Stimulated activated CD4-positive, alpha-beta T cell treated with anti-CD3 and anti-CD28 coated beads, Interleukin-15, amount 100 ng/mL, for 24 hours (primary cell): ENCODE results near the gene ACTR1A.
"Not testable (repeated sequence)": the region's sequence is repeated elsewhere in the genome, so short reads cannot be mapped to it uniquely, and the experiment has no call there.

Experiments
- DNase-seq: peaks from one replicate; pipeline ENCODE4 v3.0.0-alpha.2; 2020

ACTR1A gene

DNA sequence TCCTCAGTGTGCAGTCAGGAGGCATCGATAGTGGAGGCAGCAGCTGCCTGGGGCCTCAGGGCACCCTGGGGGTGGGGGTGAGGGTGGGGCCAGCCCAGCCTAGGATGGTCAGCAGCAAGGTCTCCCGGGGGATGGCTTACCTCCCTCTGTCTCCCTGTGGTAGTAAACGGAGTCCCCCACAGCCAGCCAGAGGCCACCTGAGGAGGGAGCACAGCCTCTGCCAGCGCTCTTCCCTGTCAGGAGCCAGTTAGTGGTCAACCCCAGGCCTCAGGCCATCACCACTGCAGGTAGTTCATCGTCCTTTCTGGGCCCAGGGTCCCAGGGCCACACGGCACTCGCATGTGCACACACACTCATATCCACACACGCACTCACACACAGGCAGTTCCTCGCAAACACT, 22.1 kb downstream of the ACTR1A start:
- no peak for DNase-seq

DNA sequence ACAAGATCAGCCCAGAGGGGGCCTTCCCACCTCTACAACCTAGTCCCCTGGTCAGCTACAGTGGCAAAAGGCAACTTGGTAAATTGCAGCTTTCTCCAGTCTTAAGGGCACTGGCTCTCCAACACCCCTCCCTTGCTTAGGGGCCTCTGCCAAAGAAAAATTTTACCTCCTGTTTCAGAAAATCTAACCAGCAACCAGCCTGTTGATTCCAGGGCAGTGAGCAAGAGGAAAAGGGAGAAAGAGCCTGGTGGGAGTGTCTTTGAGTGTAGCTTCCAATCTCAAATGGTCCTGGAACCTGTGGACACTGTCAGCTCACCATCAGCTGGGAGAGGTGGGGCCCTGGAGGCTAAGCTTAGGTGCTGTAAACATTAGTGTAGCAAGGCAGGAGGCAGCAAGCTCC, 22.9 kb downstream of the ACTR1A start:
- DNase-seq, result no peak

DNA sequence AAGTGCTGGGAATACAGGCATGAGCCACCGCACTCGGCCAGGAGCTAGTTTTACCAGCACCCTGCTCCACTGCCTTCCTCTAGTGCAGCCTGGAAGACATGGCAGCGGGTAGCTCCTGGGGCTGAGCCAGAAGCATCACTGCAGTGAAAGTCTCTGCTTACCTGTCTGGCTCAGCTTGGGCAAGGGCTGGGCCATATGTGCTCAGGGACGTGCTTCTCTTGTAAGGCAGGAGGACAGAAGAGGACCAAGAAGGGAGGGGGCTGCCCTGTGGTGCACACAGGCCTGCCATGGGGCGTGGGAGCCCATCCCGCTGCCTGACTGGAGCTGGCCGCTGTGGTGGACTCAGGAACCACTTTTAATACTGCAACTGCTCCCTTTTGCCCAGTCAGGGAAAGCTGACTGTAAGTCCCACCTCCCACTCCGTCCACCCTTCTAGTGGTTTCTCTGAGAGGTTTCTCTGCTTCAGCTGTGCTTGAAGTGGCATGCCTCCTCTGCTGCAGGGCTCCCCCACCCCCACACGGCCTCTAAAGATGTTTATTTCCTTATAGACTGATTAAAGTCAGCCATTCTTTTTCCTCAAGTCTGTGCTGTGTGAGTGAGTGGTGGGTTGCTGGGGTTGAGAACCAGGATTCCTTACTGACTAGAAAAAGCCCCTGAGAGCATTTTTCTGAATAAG, 25.9 kb downstream of the ACTR1A start:
- DNase-seq, result no peak

DNA sequence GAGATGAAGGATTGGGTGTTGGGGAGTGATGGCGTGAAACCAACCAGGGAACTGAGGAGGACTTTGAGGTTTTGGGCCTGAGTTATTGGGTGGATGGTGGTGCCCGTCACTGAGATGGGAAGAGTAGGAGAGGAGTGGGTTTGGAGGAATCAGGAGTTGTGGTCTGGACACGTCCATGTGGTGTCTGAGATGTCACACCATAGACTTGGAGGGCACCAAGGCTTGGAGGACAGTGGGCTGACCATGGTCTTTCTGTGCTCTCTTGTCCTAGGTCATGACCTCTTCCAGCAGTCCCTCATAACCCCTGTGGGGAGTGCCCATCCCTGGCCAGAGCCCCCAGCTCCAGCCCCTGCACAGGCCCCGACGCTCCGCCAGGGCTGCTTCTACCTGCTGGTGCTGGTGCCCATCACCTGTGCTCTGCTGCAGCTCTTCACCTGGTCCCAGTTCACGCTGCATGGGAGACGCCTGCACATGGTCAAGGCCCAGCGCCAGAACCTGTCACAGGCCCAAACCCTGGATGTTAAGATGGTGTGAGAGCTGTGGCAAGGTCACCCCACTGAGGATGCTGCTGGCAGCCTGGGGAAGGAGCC, 27.0 kb downstream of the ACTR1A start:
- DNase-seq, result no peak

DNA sequence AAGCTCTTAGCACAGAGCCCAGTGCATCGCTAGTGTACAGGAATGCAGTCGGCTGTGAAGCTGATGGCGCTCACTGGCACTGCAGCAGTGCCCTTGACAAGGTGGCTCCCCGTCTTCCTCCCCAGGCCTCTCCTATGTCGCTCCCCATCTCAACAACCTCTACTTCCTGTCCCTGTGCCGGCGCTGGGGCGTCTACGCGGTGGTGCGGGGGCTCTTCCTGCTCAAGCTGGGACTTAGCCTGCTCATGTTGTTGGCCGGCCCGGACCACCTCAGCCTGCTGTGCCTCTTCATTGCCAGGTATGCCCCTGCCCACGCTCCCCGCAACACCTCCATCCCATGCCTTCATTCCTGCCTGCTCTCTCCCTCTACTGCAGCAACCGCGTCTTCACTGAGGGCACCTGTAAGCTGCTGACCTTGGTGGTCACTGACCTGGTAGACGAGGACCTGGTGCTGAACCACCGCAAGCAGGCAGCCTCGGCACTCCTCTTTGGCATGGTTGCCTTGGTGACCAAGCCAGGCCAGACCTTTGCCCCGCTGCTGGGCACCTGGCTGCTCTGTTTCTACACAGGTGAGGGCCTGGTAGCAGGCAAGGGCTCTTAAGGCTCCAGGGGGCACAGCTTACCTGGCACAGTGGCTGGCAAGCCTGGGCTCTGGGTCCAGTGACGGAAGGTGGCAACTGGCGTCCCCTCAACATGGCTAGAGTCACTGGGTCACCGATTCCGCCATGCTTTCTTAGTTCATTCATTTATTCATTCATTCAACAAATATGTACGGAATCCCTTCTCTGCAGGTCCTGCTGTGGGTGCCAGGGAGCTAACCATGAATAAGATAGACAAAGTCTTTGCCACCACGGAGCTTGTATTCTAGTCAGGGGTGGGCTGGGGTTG, 28.8 kb downstream of the ACTR1A start:
- DNase-seq, result peak; percentile 16

DNA sequence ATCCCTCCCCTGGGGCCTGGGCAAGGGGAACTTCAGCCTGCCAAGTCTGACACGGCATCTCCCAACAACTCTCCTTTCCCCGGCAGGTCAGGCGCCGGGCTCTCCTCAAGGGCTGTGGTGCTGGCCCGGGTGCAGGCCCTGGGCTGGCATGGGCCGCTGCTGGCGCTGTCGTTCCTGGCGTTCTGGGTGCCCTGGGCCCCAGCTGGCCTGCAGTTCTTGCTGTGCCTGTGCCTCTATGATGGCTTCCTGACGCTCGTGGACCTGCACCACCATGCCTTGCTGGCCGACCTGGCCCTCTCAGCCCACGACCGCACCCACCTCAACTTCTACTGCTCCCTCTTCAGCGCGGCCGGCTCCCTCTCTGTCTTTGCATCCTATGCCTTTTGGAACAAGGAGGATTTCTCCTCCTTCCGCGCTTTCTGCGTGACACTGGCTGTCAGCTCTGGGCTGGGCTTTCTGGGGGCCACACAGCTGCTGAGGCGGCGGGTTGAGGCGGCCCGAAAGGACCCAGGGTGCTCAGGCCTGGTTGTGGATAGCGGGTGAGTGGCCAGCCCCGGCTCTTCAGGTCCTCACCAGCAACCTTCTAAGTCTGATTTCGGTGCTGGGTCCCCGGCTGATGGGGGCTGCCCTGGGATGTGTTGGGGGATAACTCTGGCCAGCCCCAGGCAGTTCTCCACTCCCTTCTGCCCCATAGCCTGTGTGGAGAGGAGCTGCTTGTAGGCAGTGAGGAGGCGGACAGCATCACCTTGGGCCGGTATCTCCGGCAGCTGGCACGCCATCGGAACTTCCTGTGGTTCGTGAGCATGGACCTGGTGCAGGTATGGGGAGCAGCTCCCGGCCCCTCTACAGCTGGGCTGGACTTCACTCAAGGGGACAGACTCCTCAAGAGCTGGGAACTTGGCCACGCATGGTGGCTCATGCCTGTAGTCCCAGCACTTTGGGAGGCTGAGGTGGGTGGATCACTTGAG, 31.6 kb downstream of the ACTR1A start:
- DNase-seq, result no peak

DNA sequence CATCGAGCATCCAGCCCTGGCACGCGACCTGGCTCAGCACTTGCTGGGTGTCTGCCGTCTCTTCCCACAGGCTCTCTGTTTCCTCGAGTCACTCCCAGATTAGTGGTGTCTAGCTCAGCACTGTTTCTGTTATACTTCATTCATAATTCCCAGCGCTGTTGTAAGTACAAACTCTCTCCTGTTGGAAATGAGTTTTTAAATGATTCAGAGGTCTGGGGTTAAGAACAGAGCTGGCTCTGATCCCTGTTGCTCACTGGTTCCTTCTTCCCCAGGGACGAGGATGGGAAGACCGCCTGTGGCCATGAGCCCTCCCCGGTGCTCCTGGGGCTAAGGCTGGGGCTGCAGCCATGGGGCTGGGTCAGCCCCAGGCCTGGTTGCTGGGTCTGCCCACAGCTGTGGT, 33.8 kb downstream of the ACTR1A start:
- DNase-seq, result no peak

DNA sequence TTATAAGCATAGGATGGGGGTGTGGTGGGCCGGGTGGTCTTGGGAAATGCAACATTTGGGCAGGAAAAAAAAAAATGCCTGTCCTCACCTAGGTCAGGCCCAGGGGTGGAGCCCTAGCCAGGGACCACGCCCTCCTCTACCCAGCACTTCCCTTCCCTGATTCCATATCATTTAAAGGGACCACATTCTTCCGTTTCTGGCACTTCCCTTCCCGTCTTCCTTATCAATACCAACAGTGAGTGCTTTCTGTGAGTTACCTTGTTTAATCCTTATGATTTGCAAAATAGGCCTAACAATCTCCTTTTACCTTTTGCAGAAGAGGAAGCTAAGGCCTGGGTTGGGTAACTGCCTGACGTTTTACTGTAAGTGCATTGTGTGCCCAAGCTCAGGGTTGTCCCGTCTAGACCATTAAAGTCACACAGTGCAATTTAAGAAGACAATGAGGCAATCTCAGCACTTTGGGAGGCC, 34.5 kb downstream of the ACTR1A start:
- no peak for DNase-seq

DNA sequence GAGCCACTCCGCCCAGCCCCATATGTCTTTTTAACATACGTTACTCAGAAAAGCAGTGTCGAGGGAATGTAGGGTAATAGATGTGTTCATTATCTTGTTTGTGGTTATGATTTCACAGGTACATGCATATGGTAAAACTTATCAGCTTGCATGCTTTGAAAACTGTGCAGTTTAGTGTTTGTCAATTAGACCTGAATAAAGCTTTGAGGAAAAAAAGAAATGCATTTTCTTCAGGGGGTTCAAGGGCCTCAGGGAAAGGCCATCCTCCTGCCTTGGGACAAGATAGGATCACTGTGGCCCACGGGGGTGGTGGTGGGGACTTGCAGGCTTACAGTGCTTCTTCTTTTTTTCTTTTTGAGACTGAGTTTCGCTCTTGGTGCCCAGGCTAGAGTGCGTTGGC, 35.2 kb downstream of the ACTR1A start:
- no peak for DNase-seq

DNA sequence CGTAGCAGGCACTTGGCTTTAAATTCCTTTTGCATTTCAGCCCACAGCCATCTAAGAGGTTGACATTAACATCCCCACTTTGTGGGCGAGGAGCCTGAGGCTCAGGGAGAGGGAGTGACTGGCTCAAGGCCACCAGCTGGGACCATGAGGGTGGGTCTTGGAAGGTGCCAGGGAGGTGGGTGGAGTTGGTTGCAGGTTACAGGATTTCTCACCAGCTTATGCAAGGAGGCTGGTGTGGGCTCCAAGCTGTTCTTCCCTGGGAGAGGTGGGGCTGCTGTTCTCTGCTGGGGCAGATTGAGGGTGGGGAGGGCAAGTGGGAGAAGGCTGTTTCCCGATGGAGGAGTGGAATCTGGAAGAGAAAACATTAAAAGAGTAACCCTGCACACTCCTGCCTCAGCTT, 37.0 kb downstream of the ACTR1A start:
- DNase-seq, result no peak

DNA sequence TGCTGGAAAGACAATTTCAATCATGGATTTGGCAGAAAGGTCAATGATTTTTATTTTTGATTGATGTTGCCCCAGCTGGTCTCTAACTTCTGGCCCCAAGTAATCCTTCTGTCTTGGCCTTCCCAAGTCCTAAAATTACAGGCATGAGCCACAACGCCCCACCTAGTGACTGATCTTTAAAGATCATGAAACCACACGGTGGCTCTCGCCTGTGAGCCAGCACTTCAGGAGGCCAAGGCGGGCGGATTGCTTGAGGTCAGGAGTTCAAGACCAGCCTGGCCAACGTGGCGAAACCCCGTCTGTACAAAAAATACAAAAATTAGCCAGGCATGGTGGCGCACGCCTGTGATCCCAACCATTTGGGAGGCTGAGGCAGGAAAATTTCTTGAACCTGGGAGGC, 38.5 kb downstream of the ACTR1A start:
- DNase-seq, result no peak

DNA sequence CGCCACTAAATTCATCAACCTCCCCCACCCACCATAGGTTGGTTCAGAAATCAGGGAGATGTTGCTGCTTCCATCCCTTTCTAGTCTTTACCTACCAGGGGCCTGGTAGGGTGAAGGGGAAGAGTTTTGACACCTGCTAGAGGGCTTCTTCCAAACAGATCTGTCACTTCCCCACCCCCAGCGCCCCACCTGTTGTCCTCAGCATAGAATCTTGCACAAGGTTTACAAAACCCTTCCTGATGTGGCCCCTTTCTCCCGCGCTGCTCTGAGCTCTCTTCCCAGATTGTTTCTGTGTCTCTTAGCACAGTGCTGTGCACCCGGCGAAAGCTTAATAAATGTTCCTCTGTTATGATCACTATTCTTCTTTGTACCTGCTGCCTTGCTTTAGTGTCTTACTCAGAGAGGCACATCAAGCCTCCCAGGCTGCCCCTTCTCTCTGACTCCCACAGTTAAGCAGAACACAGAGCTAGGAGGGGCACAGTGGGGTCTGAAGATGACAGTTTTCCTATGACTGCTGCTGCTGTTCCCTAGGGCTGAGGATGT, 39.9 kb downstream of the ACTR1A start:
- no peak for DNase-seq

DNA sequence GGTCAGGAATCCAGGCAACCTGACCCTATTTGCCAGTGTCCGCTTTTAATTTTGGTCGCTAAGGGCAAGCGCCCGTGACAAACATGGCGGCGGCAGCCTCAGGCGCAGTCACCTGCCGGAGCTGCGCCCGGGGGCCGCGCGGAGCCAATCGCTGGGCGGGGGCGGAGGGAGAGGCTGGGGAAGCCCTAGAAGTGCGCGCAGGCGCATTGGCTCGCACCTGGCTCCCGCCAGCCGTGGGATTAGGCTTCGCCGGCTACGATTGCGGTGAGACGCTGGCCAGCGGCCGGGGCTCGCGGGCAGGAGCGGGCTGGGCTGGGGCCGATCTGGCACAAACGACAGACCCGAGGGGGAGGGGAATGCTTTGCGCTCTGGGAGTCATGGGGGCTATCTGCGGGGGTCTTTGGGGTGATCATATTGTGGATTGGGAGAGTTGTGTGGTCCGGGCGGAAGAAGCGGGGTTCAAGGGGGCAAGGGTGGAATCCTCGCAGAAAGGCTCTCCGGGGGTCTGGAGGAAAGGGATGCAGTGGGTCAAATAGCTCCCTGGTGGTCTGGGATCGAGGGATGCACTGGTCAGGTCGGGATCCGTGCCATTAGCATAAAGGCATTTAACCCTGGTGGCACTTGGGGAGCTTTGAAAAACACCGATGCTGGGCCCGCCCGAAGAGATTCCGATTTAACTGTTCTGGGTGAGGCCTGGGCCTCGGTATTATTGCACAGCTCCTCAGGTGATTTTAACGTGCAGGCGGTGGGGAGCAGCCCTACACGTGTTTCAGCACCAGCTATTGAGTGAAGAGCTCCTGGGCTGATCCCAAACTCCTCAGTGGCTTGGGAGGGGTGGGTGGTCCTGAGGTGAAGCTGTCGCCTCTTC, 41.1 kb downstream of the ACTR1A start:
- peak; percentile 97 for DNase-seq

DNA sequence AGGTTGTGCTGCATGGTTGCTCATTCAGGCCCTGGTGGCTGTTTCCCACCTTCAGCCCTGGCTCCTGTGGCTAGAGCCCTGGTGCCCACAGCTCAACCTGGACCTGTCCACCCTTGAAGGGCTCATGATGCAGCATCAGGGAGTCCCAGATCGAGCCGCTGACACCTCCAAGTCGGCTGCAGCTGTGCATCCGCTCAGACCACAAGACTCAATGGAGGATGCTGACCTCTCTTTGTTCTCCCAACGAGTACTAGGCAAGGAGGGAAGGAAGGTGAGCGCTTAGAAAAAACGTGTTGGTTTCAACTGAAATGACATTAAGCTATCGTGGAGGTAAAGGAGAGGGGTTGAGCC, 41.7 kb downstream of the ACTR1A start:
- peak; percentile 23 for DNase-seq

DNA sequence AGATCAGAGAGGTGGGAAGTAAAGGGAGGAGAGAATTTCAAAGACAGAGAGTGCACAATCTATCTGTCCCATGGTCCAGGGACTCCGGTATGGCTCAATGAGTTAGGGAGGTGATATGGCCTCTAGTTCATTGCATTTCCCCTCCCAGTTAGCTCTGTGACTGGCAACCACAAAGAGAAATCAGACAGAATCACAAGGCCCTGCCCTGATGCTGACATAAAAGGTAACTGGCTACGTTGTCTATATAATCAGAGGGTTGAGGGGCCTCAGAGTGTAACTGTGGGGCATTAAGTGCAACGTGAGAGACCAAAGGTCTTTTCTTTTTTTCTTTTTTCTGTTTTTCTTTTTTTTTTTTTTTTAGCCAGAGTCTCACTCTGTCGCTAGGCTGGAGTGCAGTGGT, 43.9 kb downstream of the ACTR1A start:
- no peak for DNase-seq

DNA sequence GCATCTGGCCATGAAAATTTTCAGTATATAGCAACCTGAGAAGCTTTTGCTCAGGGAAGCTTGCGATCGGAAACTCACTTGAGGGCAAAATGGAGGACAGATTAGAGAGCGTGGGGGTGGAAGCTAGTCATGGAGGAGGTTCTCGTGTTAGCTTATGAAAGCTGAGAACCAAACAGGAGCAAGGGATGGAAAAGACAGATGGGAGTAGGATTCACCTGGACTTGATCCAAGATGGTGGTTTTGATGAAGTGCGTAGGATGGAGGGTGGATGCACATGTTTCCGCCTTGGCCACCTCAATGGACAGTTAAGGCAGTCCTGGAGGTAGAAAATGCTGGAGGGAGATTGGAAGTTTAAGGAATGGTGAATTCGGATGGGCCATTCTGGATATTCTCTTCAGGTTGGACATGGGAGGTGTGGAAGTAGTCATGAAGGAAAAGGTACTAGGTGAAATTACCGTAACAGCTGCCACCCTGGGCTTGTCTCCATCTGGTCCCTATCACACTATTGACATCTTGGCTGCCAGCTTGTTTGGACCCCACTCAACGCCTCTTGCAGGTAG, 44.8 kb downstream of the ACTR1A start:
- DNase-seq, result no peak

DNA sequence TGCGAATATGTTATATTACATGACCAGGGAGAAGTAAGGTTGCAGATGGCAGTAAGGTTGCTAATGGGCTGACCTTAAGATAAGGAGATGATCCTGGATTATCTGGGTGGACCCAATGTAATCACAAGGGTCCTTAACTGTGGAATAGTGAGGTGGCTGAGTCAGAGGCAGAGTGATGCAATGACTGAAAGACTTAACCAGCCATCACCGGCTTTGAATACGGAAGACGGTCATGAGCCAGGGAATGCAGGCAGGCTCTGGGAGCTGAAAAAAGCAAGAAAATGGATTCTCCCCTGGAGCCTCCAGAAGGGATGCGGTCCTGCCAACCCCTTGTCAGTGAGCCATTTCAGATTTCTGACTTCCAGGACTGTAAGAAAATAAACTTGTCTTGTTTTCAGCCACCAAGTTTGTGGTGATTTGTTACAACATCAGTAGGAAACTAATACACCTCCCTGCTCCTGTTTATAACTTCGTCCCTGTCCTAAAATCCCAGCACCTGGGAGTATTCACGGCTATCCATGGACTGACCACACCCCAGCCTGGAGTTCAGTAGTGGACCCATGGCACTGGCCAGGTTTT, 46.5 kb downstream of the ACTR1A start:
- no peak for DNase-seq

DNA sequence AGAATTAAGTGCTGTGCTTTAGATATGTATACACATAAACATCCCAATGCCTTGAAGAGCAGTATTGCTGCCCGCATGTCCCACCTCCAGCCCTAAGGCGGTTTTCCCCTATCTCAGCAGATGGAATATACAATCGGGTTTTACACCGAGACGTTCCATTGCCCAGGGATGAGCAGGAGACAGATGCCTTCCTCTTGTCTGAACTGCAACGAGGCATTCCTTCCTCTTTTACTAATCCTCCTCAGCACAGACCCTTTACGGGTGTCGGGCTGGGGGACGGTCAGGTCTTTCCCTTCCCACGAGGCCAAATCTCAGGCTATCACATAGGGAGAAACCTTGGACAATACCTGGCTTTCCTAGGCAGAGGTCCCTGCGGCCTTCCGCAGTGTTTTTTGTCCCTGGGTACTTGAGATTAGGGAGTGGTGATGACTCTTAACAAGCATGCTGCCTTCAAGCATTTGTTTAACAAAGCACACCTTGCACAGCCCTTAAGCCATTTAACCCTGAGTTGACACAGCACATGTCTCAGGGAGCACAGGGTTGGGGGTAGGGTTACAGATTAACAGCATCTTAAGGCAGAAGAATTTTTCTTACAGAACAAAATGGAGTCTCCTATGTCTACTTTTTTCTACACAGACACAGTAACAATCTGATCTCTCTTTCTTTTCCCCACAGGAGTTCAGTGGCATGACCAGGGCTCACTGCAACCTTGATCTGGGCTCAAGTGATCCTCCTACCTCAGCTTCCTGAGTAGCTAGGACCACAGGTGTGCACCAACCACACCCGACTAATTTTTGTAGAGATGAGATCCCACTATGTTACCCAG, 47.6 kb downstream of the ACTR1A start:
- DNase-seq, result not testable (repeated sequence)

DNA sequence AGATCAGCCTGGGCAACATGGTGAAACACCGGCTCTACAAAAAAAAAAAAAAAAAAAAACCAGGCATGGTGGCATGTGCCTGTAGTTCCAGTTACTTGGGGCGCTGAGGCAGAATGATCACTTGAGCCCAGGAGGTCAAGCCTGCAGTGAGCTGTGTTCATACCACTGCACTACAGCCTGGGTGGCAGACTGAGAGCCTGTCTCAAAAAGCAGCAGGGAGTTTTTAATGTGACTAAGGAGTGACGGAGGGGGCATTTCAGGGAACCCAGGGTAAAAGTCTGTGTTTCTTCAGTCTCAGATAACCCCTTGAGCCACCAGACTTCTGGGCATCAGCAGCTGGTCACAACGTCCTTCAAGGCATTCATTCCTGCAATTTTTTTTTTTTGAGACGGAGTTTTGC, 49.0 kb downstream of the ACTR1A start:
- DNase-seq, result no peak
